Endodermal cell (in vitro differentiated cells): ENCODE results near the gene GRK4. TPM values are rescaled to one million over a fixed set of nuclear protein-coding genes. Genes with fewer than 3 reads are reported as not detected.

ENCODE experiments used
- DNase-seq: peaks from one replicate; pipeline ENCODE4 v3.0.0-alpha.2; 2017
- H3K27ac ChIP-seq: 2 replicates; pipeline ENCODE4 v1.5.1; 2013; ENCODE audit warnings: mild to moderate bottlenecking, low read depth, low read length, moderate library complexity
- H3K27me3 ChIP-seq: 2 replicates; pipeline ENCODE4 v1.6.1; 2013; ENCODE audit warnings: mild to moderate bottlenecking, low read length, moderate library complexity; ENCODE audit not compliant: insufficient read depth, control insufficient read depth, poor library complexity, severe bottlenecking
- H3K36me3 ChIP-seq: 2 replicates; pipeline ENCODE4 v1.7.0; 2013; ENCODE audit warnings: mild to moderate bottlenecking, low read length, moderate library complexity; ENCODE audit not compliant: control insufficient read depth, insufficient read depth
- H3K4me1 ChIP-seq: one replicate; pipeline ENCODE4 v1.7.0; 2013; ENCODE audit warnings: low read length; ENCODE audit not compliant: control insufficient read depth, insufficient read depth
- H3K4me3 ChIP-seq: 2 replicates; pipeline ENCODE4 v1.5.1; 2013; ENCODE audit warnings: mild to moderate bottlenecking, low read length, moderate library complexity
- H3K9ac ChIP-seq: 2 replicates; pipeline ENCODE4 v1.6.1; 2013; ENCODE audit warnings: mild to moderate bottlenecking, low read length, moderate library complexity; ENCODE audit not compliant: poor library complexity, severe bottlenecking; ENCODE audit errors: extremely low read depth
- H3K9me3 ChIP-seq: 2 replicates; pipeline ENCODE4 v1.6.1; 2013; ENCODE audit warnings: mild to moderate bottlenecking, low read length, moderate library complexity; ENCODE audit not compliant: control insufficient read depth
- H3K27ac Mint-ChIP-seq: 2 replicates; pipeline ENCODE4 v1.8.0; 2020; ENCODE audit warnings: mixed read lengths
- H3K27me3 Mint-ChIP-seq: 2 replicates; pipeline ENCODE4 v1.8.0; 2021; ENCODE audit warnings: mild to moderate bottlenecking, mixed read lengths; ENCODE audit not compliant: insufficient read depth
- H3K36me3 Mint-ChIP-seq: 2 replicates; pipeline ENCODE4 v1.8.0; 2020; ENCODE audit warnings: low read depth, mixed read lengths
- H3K4me1 Mint-ChIP-seq: 2 replicates; pipeline ENCODE4 v1.8.0; 2020; ENCODE audit warnings: mixed read lengths
- H3K4me3 Mint-ChIP-seq: 2 replicates; pipeline ENCODE4 v1.8.0; 2020; ENCODE audit warnings: mild to moderate bottlenecking, moderate library complexity, mixed read lengths
- H3K9me3 Mint-ChIP-seq: 2 replicates; pipeline ENCODE4 v1.8.0; 2020; ENCODE audit warnings: mild to moderate bottlenecking, mixed read lengths
- WGBS, 2 experiments: methylation state at CpG; one replicate each; pipeline versions ENCODE4 v1.1.5 to v1.1.7; 2013; ENCODE audit warnings: missing lambda C conversion rate in 2 of 2, mixed read lengths in 1 of 2; ENCODE audit not compliant: insufficient coverage in 1 of 2, insufficient read length in 1 of 2; 5-methylcytosine and 5-hydroxymethylcytosine counted together
- total RNA-seq, 2 donors: library from RNA; stranded (reverse); fragmentation: NEBNext Ultra II Directional in 1 of 2; extraction: Animal tissue kit (Norgen Biotek cat#: 25700) in 1 of 2; gene quantifications; 2 replicates in 1 of 2; 3 replicates in 1 of 2; pipeline ENCODE4 v1.2.1, GENCODE V29; 2021
- TF ChIP-seq, protein P1 (sequence below): fragments of 200-600 bp; sonication (generic); conservative IDR thresholded peaks from 2 replicates; pipeline ENCODE4 v1.5.0; 2021; ENCODE audit warnings: antibody characterized with exemption, mild to moderate bottlenecking

The GRK4 gene
- total RNA-seq, 2 donors from 2014 or later = 2.8 to 4.2 TPM

GRCh38 chr4:3007724-3008123 lies 44.4 kb downstream of the GRK4 start:
- H3K9ac ChIP-seq = no peak overlapping the region
- Mint-ChIP-seq H3K9me3 (no peaks in the 10 kb centered on the region), H3K27ac (no peak overlapping the region), H3K36me3 (no peaks in the 10 kb centered on the region), H3K4me3 (no peak overlapping the region), H3K4me1 (no peaks in the 10 kb centered on the region), H3K27me3 (no peaks in the 10 kb centered on the region)
- H3K36me3 ChIP-seq = no peaks in the 10 kb centered on the region
- TF ChIP-seq, protein P1, sequence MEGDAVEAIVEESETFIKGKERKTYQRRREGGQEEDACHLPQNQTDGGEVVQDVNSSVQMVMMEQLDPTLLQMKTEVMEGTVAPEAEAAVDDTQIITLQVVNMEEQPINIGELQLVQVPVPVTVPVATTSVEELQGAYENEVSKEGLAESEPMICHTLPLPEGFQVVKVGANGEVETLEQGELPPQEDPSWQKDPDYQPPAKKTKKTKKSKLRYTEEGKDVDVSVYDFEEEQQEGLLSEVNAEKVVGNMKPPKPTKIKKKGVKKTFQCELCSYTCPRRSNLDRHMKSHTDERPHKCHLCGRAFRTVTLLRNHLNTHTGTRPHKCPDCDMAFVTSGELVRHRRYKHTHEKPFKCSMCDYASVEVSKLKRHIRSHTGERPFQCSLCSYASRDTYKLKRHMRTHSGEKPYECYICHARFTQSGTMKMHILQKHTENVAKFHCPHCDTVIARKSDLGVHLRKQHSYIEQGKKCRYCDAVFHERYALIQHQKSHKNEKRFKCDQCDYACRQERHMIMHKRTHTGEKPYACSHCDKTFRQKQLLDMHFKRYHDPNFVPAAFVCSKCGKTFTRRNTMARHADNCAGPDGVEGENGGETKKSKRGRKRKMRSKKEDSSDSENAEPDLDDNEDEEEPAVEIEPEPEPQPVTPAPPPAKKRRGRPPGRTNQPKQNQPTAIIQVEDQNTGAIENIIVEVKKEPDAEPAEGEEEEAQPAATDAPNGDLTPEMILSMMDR = no peak
- 95% methylated on average over 1 of the region's 2 CpGs; no CpG with 5 or more reads in 1 of the 2 experiments for WGBS, 2 experiments
- H3K4me3 ChIP-seq = no peak overlapping the region
- no peaks in the 10 kb centered on the region for H3K4me1 ChIP-seq
- no peak for DNase-seq
- no peaks in the 10 kb centered on the region for H3K9me3 ChIP-seq
- H3K27ac ChIP-seq = no peak overlapping the region
- H3K27me3 ChIP-seq = no peaks in the 10 kb centered on the region

GRCh38 chr4:3009422-3009821 lies 46.1 kb downstream of the GRK4 start:
- Histone ChIP-seq H3K27ac (no peak overlapping the region), H3K27me3 (no peaks in the 10 kb centered on the region), H3K4me1 (peaks cover 8% of the 10 kb centered on the region), H3K9ac (no peak overlapping the region), H3K4me3 (no peak overlapping the region), H3K9me3 (no peaks in the 10 kb centered on the region), H3K36me3 (no peaks in the 10 kb centered on the region)
- H3K4me3 Mint-ChIP-seq = no peak overlapping the region
- 85 to 91% methylated on average over 6 to 7 of the region's 7 CpGs for WGBS, 2 experiments
- H3K27me3 Mint-ChIP-seq = no peaks in the 10 kb centered on the region
- DNase-seq = peak; percentile 71
- no peaks in the 10 kb centered on the region for H3K36me3 Mint-ChIP-seq
- no peaks in the 10 kb centered on the region for H3K9me3 Mint-ChIP-seq
- H3K27ac Mint-ChIP-seq = no peak overlapping the region
- TF ChIP-seq, protein P1 = peak; percentile 72
- peaks cover 9% of the 10 kb centered on the region for H3K4me1 Mint-ChIP-seq

DNA sequence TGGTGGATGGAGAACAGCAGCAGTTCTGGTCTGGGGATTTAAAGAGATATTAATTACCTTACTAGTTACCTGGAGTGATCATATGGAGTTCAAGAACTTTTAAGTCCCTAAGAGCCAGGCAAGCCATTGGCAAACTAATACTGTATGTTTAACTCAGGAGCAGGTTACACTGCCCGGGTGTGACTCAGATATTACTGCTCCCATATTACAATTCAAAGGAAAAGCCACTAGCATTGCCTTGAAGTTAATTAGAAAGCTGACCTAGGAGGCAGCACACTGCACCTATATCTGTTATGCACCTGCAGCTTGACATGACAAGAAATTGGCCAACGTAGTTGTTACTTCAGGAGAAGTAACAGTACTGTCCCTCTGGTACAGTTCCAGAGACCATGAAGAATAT lies 47.2 kb downstream of the GRK4 start:
- no peak overlapping the region for H3K4me3 ChIP-seq
- Mint-ChIP-seq H3K9me3 (no peaks in the 10 kb centered on the region), H3K4me3 (no peak overlapping the region), H3K27ac (no peak overlapping the region), H3K36me3 (no peaks in the 10 kb centered on the region), H3K4me1 (peaks cover 13% of the 10 kb centered on the region), H3K27me3 (no peaks in the 10 kb centered on the region)
- WGBS, 2 experiments = 63 to 68% methylated on average over 2 of the region's 2 CpGs
- H3K36me3 ChIP-seq = no peaks in the 10 kb centered on the region
- no peaks in the 10 kb centered on the region for H3K27me3 ChIP-seq
- peaks cover 8% of the 10 kb centered on the region for H3K4me1 ChIP-seq
- no peak overlapping the region for H3K27ac ChIP-seq
- no peaks in the 10 kb centered on the region for H3K9me3 ChIP-seq
- DNase-seq = no peak
- no peak overlapping the region for H3K9ac ChIP-seq
- TF ChIP-seq, protein P1 = no peak
